Stimulated activated CD8-positive, alpha-beta memory T cell treated with anti-CD3 and anti-CD28 coated beads, Interleukin-12 subunit alpha, Interleukin-12 subunit beta, amount 100 ng/mL, for 1 hour (primary cell): Measurements from ENCODE around the gene OTC.

ENCODE experiments used
- DNase-seq: peaks from one replicate; pipeline ENCODE4 v3.0.0-alpha.2; 2020; ENCODE audit warnings: low read depth

Gene OTC

DNA sequence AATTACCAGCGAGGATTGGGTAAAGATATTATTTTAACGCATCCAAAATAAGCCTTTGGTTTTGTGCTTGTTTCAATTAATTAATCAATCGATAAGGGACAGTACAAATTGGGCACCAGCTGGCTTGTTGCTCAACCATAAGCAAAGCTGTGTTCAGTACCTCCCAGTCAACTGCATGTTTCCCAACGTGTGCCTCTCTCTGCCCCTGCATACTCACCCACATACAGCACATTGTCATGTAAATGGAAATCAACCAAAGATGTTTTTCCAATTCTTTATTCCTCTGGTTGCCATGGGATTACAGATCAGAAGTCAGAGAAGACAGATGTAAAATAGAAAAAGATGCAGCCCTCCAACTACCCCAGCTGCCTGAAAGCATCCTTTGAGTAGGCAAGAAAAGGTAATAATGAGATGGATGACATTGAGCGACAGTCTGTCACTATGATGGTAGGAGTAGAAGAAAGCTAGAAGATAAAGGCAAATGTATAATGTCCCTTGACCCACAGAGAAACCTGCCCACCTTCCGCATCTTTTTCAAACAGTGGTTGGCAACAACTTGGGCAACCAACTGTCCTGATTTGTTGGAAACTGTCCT is 116.3 kb downstream of the OTC start:
- DNase-seq = no peak
